ENCODE measurements around the gene EPYC.

Gene EPYC

DNA sequence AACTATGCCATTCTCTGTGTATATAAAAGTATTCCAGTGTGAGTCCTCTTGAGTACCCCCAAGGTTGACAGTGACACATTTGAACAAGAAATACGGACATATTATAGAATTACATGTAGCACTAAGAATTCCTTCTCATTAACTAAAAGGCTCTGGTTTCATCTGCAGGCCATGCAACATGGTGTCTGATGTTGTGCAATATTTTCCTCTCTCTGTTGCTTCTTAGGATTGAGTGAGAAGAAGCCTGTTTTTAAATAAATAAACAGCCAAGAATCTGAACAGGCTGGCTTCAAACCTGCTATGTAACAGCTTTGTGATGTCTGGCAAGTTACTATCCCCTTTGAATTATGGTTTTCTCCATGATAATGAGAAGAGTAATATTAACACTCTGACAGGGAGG, 27.5 kb downstream of the EPYC start:
- no peak overlapping the region for H3K4me3 ChIP-seq (ENCODE audit: low read depth, low read length)
- H3K79me2 ChIP-seq (ENCODE audit: control insufficient read depth, insufficient read depth, low read length, unreplicated experiment) = no peaks in the 10 kb centered on the region
- H3K36me3 ChIP-seq (ENCODE audit: insufficient read depth, low read length) = no peaks in the 10 kb centered on the region
- no peaks in the 10 kb centered on the region for H3K27me3 ChIP-seq (ENCODE audit: insufficient read depth, low read length)
- no peak overlapping the region for H3K27ac ChIP-seq (ENCODE audit: low read depth, low read length)
- no peak overlapping the region for H2AFZ ChIP-seq (ENCODE audit: low read length, unreplicated experiment)
- peaks cover 15% of the 10 kb centered on the region for H3K4me1 ChIP-seq (ENCODE audit: control insufficient read depth, insufficient read depth, low read length, unreplicated experiment)

DNA sequence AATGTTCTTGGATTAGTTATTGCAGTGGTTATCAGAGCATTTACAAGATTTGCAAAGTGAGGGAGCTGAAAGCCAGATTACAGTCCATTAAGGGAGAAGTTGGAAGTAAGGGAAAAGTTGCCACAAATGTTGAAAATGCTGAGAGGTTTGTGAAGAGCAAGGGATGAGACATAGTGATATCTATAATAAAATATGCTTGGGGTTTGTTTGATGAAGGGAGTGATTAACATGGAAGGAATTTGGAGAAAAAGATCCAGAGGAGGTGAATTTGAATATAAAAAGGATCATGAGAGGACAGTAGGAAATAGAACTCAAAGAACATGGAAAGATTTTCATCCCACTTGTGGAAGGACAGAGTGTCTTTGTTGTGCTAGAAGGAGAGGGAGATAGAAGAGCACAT, 30.5 kb downstream of the EPYC start:
- H3K36me3 ChIP-seq (ENCODE audit: insufficient read depth, low read length) = no peaks in the 10 kb centered on the region
- H2AFZ ChIP-seq (ENCODE audit: low read length, unreplicated experiment) = peak overlapping the region; percentile 47
- H3K79me2 ChIP-seq (ENCODE audit: control insufficient read depth, insufficient read depth, low read length, unreplicated experiment) = no peaks in the 10 kb centered on the region
- no peak overlapping the region for H3K4me3 ChIP-seq (ENCODE audit: low read depth, low read length)
- 0 out of 2 replicates have a peak overlapping the region, but pooled peaks have one; percentile 19 for H3K27ac ChIP-seq (ENCODE audit: low read depth, low read length)
- no peaks in the 10 kb centered on the region for H3K27me3 ChIP-seq (ENCODE audit: insufficient read depth, low read length)
- H3K4me1 ChIP-seq (ENCODE audit: control insufficient read depth, insufficient read depth, low read length, unreplicated experiment) = peaks cover 22% of the 10 kb centered on the region

DNA sequence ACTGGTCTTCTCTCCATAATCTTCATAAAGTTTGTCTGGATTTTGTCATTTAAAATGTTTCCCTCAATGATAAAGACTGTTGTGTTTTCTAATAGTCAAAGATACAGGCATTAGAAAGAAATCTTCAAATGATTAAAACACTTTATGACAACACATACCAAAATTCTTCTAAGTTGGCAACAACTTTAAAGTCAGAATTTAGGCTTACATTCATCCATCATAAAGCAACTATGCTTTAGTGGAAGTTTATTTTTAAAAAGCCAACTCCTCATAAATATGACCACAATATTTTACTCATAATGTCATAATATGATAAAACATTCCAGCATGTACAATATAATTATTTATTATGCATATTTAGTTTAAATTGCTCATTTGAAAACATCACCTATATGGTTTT, 32.5 kb downstream of the EPYC start:
- Histone ChIP-seq H3K79me2 (ENCODE audit: control insufficient read depth, insufficient read depth, low read length, unreplicated experiment) (no peaks in the 10 kb centered on the region), H3K27ac (ENCODE audit: low read depth, low read length) (no peak overlapping the region), H3K36me3 (ENCODE audit: insufficient read depth, low read length) (no peaks in the 10 kb centered on the region), H2AFZ (ENCODE audit: low read length, unreplicated experiment) (no peak overlapping the region), H3K27me3 (ENCODE audit: insufficient read depth, low read length) (no peaks in the 10 kb centered on the region), H3K4me3 (ENCODE audit: low read depth, low read length) (no peak overlapping the region), H3K4me1 (ENCODE audit: control insufficient read depth, insufficient read depth, low read length, unreplicated experiment) (peaks cover 22% of the 10 kb centered on the region)

DNA sequence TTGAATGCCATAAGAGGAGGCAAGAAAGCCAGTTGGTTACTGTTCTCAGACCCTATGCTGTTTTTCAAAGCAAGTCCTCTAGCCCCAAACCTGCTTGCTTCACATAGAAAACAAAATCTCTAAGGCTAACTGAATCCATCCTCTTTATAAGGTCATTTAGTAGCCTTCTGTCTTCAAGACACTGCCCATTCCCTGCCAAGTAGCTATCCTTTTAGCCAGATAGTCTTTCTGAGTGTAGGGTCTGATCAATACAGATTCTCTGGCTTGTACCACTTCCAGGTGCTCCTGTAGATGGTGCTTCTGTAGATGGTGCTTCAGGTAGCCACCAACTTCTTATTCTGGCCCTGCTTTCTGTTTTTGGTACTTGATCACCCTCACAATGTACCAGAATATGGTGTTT, 33.9 kb downstream of the EPYC start:
- H3K36me3 ChIP-seq (ENCODE audit: insufficient read depth, low read length) = no peaks in the 10 kb centered on the region
- H3K4me1 ChIP-seq (ENCODE audit: control insufficient read depth, insufficient read depth, low read length, unreplicated experiment) = peaks cover 22% of the 10 kb centered on the region
- no peak overlapping the region for H3K4me3 ChIP-seq (ENCODE audit: low read depth, low read length)
- H3K27me3 ChIP-seq (ENCODE audit: insufficient read depth, low read length) = no peaks in the 10 kb centered on the region
- H3K27ac ChIP-seq (ENCODE audit: low read depth, low read length) = no peak overlapping the region
- H2AFZ ChIP-seq (ENCODE audit: low read length, unreplicated experiment) = no peak overlapping the region
- H3K79me2 ChIP-seq (ENCODE audit: control insufficient read depth, insufficient read depth, low read length, unreplicated experiment) = no peaks in the 10 kb centered on the region

DNA sequence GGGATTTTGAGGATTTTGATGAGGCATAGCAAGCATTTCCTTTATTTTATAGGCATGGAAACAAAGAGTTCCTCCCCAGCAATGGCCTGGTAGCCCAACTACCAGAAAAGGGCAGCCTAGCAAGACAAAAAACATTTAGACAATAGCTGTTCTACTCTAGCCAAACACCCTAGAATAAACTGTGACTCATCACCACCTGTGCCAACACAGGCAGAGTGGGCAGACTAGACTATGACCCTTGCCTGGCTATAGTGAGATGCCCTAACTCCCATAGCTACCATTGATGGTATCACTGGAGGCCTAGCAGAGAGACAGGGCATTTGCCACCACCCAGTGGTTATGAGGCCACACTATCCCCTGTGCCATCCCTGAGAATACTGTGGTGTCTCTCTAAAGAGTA, 34.3 kb downstream of the EPYC start:
- peaks cover 22% of the 10 kb centered on the region for H3K4me1 ChIP-seq (ENCODE audit: control insufficient read depth, insufficient read depth, low read length, unreplicated experiment)
- no peak overlapping the region for H3K27ac ChIP-seq (ENCODE audit: low read depth, low read length)
- H3K27me3 ChIP-seq (ENCODE audit: insufficient read depth, low read length) = no peaks in the 10 kb centered on the region
- H3K36me3 ChIP-seq (ENCODE audit: insufficient read depth, low read length) = no peaks in the 10 kb centered on the region
- H3K79me2 ChIP-seq (ENCODE audit: control insufficient read depth, insufficient read depth, low read length, unreplicated experiment) = no peaks in the 10 kb centered on the region
- H3K4me3 ChIP-seq (ENCODE audit: low read depth, low read length) = no peak overlapping the region
- H2AFZ ChIP-seq (ENCODE audit: low read length, unreplicated experiment) = no peak overlapping the region

DNA sequence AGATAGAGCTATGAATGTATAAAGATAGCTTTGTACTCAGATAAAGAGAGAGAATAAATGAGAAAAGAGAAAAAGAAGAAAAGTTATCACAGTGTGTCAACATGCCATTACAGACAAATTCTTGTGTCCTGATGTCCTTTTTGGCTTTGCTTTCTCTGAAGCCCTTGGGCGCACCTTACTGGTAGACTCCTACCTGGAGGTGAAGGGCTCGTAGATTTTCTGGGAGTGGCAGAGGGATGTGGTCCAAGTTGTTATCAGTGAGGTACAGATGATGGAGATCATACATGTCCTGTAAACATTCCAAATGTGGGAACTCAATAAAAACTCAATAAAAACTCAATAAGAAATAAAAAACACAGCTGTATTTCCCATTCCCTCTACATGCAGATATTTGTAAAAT, 34.9 kb downstream of the EPYC start:
- Histone ChIP-seq H3K79me2 (ENCODE audit: control insufficient read depth, insufficient read depth, low read length, unreplicated experiment) (no peaks in the 10 kb centered on the region), H3K36me3 (ENCODE audit: insufficient read depth, low read length) (no peaks in the 10 kb centered on the region), H3K4me1 (ENCODE audit: control insufficient read depth, insufficient read depth, low read length, unreplicated experiment) (peaks cover 22% of the 10 kb centered on the region), H3K27me3 (ENCODE audit: insufficient read depth, low read length) (no peaks in the 10 kb centered on the region), H3K27ac (ENCODE audit: low read depth, low read length) (no peak overlapping the region), H3K4me3 (ENCODE audit: low read depth, low read length) (no peak overlapping the region), H2AFZ (ENCODE audit: low read length, unreplicated experiment) (no peak overlapping the region)

DNA sequence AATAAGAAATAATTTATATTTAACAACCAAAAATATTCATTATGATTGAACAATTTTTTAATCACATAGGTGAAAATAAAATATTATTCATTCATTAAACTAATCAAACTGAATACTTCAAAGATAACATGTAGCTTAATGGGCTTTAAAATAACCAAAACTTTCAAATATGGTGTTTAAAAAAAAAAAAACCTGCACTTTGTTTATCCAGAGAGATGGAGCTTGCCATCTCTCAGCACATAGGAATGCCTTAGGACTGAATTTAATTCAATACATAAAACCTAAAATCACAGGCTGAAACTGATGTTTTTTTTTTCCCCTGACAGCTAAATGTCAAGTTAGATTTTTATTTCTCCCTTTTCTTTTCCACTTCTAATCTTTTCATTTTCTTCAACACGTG, 35.4 kb downstream of the EPYC start:
- H3K4me1 ChIP-seq (ENCODE audit: control insufficient read depth, insufficient read depth, low read length, unreplicated experiment) = peaks cover 17% of the 10 kb centered on the region
- no peaks in the 10 kb centered on the region for H3K79me2 ChIP-seq (ENCODE audit: control insufficient read depth, insufficient read depth, low read length, unreplicated experiment)
- H3K27ac ChIP-seq (ENCODE audit: low read depth, low read length) = no peak overlapping the region

DNA sequence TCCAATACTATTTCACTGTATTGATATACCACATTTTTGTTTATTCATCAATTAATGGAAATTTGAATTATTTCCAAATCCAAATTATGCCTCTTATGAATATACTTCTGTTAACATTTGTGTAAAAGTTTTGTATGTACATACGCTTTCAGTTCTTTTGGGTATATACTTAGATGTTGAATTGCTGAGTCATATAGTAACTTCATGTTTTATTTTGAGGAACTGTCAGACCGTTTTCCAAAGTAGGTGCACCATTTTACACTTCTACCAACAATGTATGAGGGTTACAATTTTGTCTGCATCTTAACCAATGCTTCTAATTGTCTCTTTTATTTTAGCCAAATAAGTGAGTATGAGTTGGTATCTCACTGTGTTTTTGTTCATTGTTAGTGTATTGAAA, 39.6 kb downstream of the EPYC start:
- Histone ChIP-seq H3K27ac (ENCODE audit: low read depth, low read length) (no peak overlapping the region), H3K4me1 (ENCODE audit: control insufficient read depth, insufficient read depth, low read length, unreplicated experiment) (peaks cover 3% of the 10 kb centered on the region), H3K27me3 (ENCODE audit: insufficient read depth, low read length) (no peaks in the 10 kb centered on the region), H3K79me2 (ENCODE audit: control insufficient read depth, insufficient read depth, low read length, unreplicated experiment) (no peaks in the 10 kb centered on the region), H3K36me3 (ENCODE audit: insufficient read depth, low read length) (no peaks in the 10 kb centered on the region), H2AFZ (ENCODE audit: low read length, unreplicated experiment) (no peak overlapping the region), H3K4me3 (ENCODE audit: low read depth, low read length) (no peak overlapping the region)

More for the DNA sequence above, 35.4 kb downstream of the EPYC start:
- Histone ChIP-seq H3K36me3 (ENCODE audit: insufficient read depth, low read length) (no peaks in the 10 kb centered on the region), H3K27me3 (ENCODE audit: insufficient read depth, low read length) (no peaks in the 10 kb centered on the region), H2AFZ (ENCODE audit: low read length, unreplicated experiment) (no peak overlapping the region), H3K4me3 (ENCODE audit: low read depth, low read length) (no peak overlapping the region)

DNA sequence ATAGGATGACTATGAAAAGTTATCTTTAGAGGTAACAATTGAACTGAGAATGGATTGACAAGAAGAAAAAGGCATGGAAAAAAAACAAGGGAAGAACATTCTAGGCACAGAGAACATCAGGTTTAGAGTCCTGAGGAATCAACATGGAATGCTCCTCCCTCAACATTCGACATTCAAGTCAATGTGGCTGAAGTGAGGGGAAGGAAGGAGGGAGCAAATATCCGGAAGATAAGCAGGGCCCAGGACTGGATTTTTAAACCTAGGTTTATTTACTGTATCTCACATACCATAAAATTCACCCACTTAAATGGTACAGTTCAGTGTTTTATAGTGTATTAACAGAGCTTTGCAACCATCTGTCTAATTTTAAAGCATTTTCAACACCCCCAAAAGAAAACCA, 40.2 kb downstream of the EPYC start:
- Histone ChIP-seq H3K79me2 (ENCODE audit: control insufficient read depth, insufficient read depth, low read length, unreplicated experiment) (no peaks in the 10 kb centered on the region), H3K4me3 (ENCODE audit: low read depth, low read length) (no peak overlapping the region), H3K27ac (ENCODE audit: low read depth, low read length) (no peak overlapping the region), H3K27me3 (ENCODE audit: insufficient read depth, low read length) (no peaks in the 10 kb centered on the region), H3K4me1 (ENCODE audit: control insufficient read depth, insufficient read depth, low read length, unreplicated experiment) (no peaks in the 10 kb centered on the region), H2AFZ (ENCODE audit: low read length, unreplicated experiment) (no peak overlapping the region), H3K36me3 (ENCODE audit: insufficient read depth, low read length) (no peaks in the 10 kb centered on the region)

DNA sequence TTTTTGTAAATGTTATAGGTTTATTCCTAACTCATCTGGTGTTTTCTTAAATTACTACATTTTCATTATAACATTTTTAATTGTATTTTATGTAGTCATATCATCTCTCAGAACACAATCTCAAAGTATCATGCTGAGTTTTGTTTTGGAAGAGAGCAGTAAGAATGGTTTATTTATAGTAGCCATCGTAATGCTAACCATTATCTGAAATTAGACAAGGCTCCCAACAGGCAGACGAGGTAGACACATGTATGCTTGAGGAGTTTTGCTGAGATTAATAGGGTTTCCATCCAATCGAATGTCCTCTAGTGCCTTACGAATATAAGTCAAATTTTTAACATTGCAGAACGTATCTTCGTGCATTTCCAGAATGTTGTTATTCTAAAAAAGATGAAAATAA, 40.8 kb downstream of the EPYC start:
- no peaks in the 10 kb centered on the region for H3K4me1 ChIP-seq (ENCODE audit: control insufficient read depth, insufficient read depth, low read length, unreplicated experiment)
- H3K79me2 ChIP-seq (ENCODE audit: control insufficient read depth, insufficient read depth, low read length, unreplicated experiment) = no peaks in the 10 kb centered on the region
- H3K4me3 ChIP-seq (ENCODE audit: low read depth, low read length) = no peak overlapping the region
- no peak overlapping the region for H2AFZ ChIP-seq (ENCODE audit: low read length, unreplicated experiment)
- H3K36me3 ChIP-seq (ENCODE audit: insufficient read depth, low read length) = no peaks in the 10 kb centered on the region
- H3K27me3 ChIP-seq (ENCODE audit: insufficient read depth, low read length) = no peaks in the 10 kb centered on the region
- no peak overlapping the region for H3K27ac ChIP-seq (ENCODE audit: low read depth, low read length)

DNA sequence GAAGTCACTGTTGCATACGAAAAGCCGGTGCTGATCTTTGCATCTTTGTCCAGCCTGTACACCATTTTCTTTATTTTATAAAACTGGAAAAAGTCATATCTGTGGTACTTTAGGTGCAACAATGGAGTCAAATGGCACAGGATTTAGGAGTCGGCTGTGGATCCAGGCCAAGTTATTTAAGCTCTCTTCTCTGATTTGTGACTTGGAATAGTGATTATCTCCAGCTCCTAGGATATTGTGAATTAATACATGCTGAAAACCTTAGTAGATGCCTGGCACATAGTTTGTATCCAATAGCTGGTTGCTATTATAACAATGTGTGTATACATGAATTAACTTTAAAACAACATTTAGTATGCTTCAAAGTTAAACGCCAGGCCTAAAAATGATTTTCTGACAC, 43.6 kb downstream of the EPYC start:
- H2AFZ ChIP-seq (ENCODE audit: low read length, unreplicated experiment) = no peak overlapping the region
- H3K4me1 ChIP-seq (ENCODE audit: control insufficient read depth, insufficient read depth, low read length, unreplicated experiment) = no peaks in the 10 kb centered on the region
- H3K4me3 ChIP-seq (ENCODE audit: low read depth, low read length) = no peak overlapping the region
- H3K79me2 ChIP-seq (ENCODE audit: control insufficient read depth, insufficient read depth, low read length, unreplicated experiment) = no peaks in the 10 kb centered on the region
- H3K27ac ChIP-seq (ENCODE audit: low read depth, low read length) = no peak overlapping the region
- no peaks in the 10 kb centered on the region for H3K36me3 ChIP-seq (ENCODE audit: insufficient read depth, low read length)
- H3K27me3 ChIP-seq (ENCODE audit: insufficient read depth, low read length) = no peaks in the 10 kb centered on the region

Data from ACC112 (cell line).